NCI-H2171 treated with DMSO at 0.1 percent for 48 hours (cell line): ENCODE results near the gene F2R.
A peak's percentile ranks its signal among the peaks of the same experiment; 100 is the strongest.
"Not testable (repeated sequence)": the region's sequence is repeated elsewhere in the genome, so short reads cannot be mapped to it uniquely, and the experiment has no call there.

Experiments
- DNase-seq: peaks from one replicate; lab custom pipeline; 2025; lab: John Stamatoyannopoulos, UW

The F2R gene

GRCh38 chr5:76715736-76716455, at the start of gene F2R:
Gene F2R (plus strand): TSS chr5:76716126. CDS start chr5:76716308, 182 bp downstream.
- peak; percentile 17 for DNase-seq

- DNase-seq = no peak
These were observed 48.4 kb upstream of the F2R start for GRCh38 chr5:76667495-76667894.

- DNase-seq = no peak
These were observed 46.7 kb upstream of the F2R start for GRCh38 chr5:76669245-76669644.

GRCh38 chr5:76670508-76670907, 45.4 kb upstream of the F2R start:
- DNase-seq = no peak

GRCh38 chr5:76672242-76672641, 43.7 kb upstream of the F2R start:
- DNase-seq = no peak

GRCh38 chr5:76673125-76673524, 42.8 kb upstream of the F2R start:
- no peak for DNase-seq

GRCh38 chr5:76674330-76675066, 41.4 kb upstream of the F2R start:
- DNase-seq = no peak

GRCh38 chr5:76675364-76675763, 40.6 kb upstream of the F2R start:
- no peak for DNase-seq

- no peak for DNase-seq
These were observed 38.0 kb upstream of the F2R start for GRCh38 chr5:76677849-76678472.

- DNase-seq = no peak
These were observed 36.7 kb upstream of the F2R start for GRCh38 chr5:76679231-76679630.

GRCh38 chr5:76680826-76681225, 35.1 kb upstream of the F2R start:
- DNase-seq = not testable (repeated sequence)

- no peak for DNase-seq
These were observed 34.6 kb upstream of the F2R start for GRCh38 chr5:76681287-76681686.

- no peak for DNase-seq
These were observed 33.5 kb upstream of the F2R start for GRCh38 chr5:76682387-76682786.

- DNase-seq = no peak
These were observed 31.9 kb upstream of the F2R start for GRCh38 chr5:76683816-76684731.

- DNase-seq = no peak
These were observed 31.0 kb upstream of the F2R start for GRCh38 chr5:76684756-76685519.

GRCh38 chr5:76685704-76686103, 30.2 kb upstream of the F2R start:
- no peak for DNase-seq

GRCh38 chr5:76688212-76688611, 27.7 kb upstream of the F2R start:
- no peak for DNase-seq

GRCh38 chr5:76688836-76689235, 27.1 kb upstream of the F2R start:
- no peak for DNase-seq

GRCh38 chr5:76689321-76690036, 26.4 kb upstream of the F2R start:
- no peak for DNase-seq

GRCh38 chr5:76690037-76690679, 25.8 kb upstream of the F2R start:
- no peak for DNase-seq
